ENCODE data around the gene KIAA1210.

DNA sequence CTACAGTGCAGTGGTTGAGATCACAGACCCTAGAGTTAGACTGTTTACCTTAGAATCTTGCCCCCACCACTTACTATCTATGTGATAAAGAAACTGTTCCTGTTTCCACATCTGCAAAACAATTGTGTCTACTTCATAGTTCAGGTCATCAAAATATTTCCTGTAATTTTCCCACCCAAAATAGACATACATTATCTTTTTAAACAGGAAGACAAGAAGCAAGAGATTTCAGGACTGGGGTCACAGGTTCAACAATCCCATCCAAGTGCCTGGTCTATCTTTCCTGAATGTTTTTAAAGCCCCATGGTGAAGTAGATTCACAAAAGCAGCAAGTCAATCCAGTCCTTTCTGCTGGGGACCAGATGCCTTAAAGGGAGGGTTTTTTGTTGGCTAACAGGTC is 96.6 kb downstream of the KIAA1210 start:
- TF ChIP-seq, protein P1, sequence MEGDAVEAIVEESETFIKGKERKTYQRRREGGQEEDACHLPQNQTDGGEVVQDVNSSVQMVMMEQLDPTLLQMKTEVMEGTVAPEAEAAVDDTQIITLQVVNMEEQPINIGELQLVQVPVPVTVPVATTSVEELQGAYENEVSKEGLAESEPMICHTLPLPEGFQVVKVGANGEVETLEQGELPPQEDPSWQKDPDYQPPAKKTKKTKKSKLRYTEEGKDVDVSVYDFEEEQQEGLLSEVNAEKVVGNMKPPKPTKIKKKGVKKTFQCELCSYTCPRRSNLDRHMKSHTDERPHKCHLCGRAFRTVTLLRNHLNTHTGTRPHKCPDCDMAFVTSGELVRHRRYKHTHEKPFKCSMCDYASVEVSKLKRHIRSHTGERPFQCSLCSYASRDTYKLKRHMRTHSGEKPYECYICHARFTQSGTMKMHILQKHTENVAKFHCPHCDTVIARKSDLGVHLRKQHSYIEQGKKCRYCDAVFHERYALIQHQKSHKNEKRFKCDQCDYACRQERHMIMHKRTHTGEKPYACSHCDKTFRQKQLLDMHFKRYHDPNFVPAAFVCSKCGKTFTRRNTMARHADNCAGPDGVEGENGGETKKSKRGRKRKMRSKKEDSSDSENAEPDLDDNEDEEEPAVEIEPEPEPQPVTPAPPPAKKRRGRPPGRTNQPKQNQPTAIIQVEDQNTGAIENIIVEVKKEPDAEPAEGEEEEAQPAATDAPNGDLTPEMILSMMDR (IDR thresholded peaks at IDR 0.05) = no peak
- TF ChIP-seq, protein P2, sequence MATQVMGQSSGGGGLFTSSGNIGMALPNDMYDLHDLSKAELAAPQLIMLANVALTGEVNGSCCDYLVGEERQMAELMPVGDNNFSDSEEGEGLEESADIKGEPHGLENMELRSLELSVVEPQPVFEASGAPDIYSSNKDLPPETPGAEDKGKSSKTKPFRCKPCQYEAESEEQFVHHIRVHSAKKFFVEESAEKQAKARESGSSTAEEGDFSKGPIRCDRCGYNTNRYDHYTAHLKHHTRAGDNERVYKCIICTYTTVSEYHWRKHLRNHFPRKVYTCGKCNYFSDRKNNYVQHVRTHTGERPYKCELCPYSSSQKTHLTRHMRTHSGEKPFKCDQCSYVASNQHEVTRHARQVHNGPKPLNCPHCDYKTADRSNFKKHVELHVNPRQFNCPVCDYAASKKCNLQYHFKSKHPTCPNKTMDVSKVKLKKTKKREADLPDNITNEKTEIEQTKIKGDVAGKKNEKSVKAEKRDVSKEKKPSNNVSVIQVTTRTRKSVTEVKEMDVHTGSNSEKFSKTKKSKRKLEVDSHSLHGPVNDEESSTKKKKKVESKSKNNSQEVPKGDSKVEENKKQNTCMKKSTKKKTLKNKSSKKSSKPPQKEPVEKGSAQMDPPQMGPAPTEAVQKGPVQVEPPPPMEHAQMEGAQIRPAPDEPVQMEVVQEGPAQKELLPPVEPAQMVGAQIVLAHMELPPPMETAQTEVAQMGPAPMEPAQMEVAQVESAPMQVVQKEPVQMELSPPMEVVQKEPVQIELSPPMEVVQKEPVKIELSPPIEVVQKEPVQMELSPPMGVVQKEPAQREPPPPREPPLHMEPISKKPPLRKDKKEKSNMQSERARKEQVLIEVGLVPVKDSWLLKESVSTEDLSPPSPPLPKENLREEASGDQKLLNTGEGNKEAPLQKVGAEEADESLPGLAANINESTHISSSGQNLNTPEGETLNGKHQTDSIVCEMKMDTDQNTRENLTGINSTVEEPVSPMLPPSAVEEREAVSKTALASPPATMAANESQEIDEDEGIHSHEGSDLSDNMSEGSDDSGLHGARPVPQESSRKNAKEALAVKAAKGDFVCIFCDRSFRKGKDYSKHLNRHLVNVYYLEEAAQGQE (IDR thresholded peaks at IDR 0.05; ENCODE audit: insufficient read depth in 1 of 2, low read depth in 2 of 2, low read length in 1 of 2) = no peak
- no peak for TF ChIP-seq POLR2AphosphoS5 (IDR thresholded peaks at IDR 0.05; ENCODE audit: low read depth, low read length)
- no peak for TF ChIP-seq TCF7L2 (IDR thresholded peaks at IDR 0.05; ENCODE audit: low read depth, low read length)

All from Panc1 (cell line).